Neutrophil (primary cell): ENCODE data around the gene DMAC2.

Experiments used
- H3K27ac ChIP-seq: fragments of 200-600 bp; sonication (generic); 2 replicates; pipeline ENCODE4 v1.5.1; 2016; ENCODE audit warnings: mild to moderate bottlenecking, moderate library complexity
- H3K27me3 ChIP-seq: fragments of 200-600 bp; sonication (generic); 2 replicates; pipeline ENCODE4 v1.6.0; 2016; ENCODE audit warnings: mild to moderate bottlenecking
- H3K36me3 ChIP-seq: fragments of 200-600 bp; sonication (generic); 2 replicates; pipeline ENCODE4 v1.5.1; 2017
- H3K4me1 ChIP-seq, 2 experiments: fragments of 200-600 bp in 1 of 2; sonication (generic) in 1 of 2; 1 replicate in 1 of 2; 2 replicates in 1 of 2; pipeline versions ENCODE4 v1.5.1 to v1.6.1; 2013 to 2016; ENCODE audit warnings: low read depth in 1 of 2, low read length in 1 of 2, mild to moderate bottlenecking in 1 of 2, moderate library complexity in 1 of 2; ENCODE audit not compliant: control insufficient read depth in 1 of 2, insufficient read depth in 1 of 2
- H3K4me3 ChIP-seq, 2 experiments: fragments of 200-600 bp in 1 of 2; sonication (generic) in 1 of 2; 1 replicate in 1 of 2; 2 replicates in 1 of 2; pipeline ENCODE4 v1.5.1; 2013 to 2016; ENCODE audit warnings: low read depth in 1 of 2, low read length in 1 of 2, mild to moderate bottlenecking in 1 of 2, moderate library complexity in 1 of 2
- H3K9me3 ChIP-seq: fragments of 200-600 bp; sonication (generic); 2 replicates; pipeline ENCODE4 v1.5.1; 2016
- CTCF ChIP-seq: fragments of 200-600 bp; sonication (generic); IDR thresholded peaks from 2 replicates; pipeline ENCODE4 v1.5.1; 2016; ENCODE audit warnings: antibody characterized with exemption

The DMAC2 gene

GRCh38 chr19:41416194-41416674, 23.5 kb downstream of the DMAC2 start:
- Histone ChIP-seq H3K4me1 (peaks cover 97 to 99% of the 10 kb centered on the region in 2 experiments), H3K36me3 (peaks cover 1% of the 10 kb centered on the region), H3K4me3 (peak overlapping the region; percentile 3 to 21), H3K9me3 (no peaks in the 10 kb centered on the region), H3K27ac (peak overlapping the region; percentile 77), H3K27me3 (no peaks in the 10 kb centered on the region)
- TF ChIP-seq CTCF: no peak

- Histone ChIP-seq H3K27ac (peak overlapping the region; percentile 42), H3K27me3 (no peaks in the 10 kb centered on the region), H3K36me3 (no peaks in the 10 kb centered on the region), H3K4me3 (no peak overlapping the region), H3K9me3 (no peaks in the 10 kb centered on the region), H3K4me1 (peaks cover 97 to 99% of the 10 kb centered on the region in 2 experiments)
- TF ChIP-seq CTCF: no peak
Observed at GRCh38 chr19:41415154-41415571, 24.5 kb downstream of the DMAC2 start.

- no peak for TF ChIP-seq CTCF
- no peaks in the 10 kb centered on the region for H3K36me3 ChIP-seq
- H3K27ac ChIP-seq: peak overlapping the region; percentile 64
- no peaks in the 10 kb centered on the region for H3K9me3 ChIP-seq
- H3K4me1 ChIP-seq: peaks cover 97 to 99% of the 10 kb centered on the region in 2 experiments
- H3K4me3 ChIP-seq: peak overlapping the region in 1 of 2 experiments; percentile 18
- no peaks in the 10 kb centered on the region for H3K27me3 ChIP-seq
Observed at GRCh38 chr19:41414461-41414860, 25.3 kb downstream of the DMAC2 start.

- Histone ChIP-seq H3K27ac (peak overlapping the region; percentile 64), H3K4me3 (no peak overlapping the region), H3K9me3 (no peaks in the 10 kb centered on the region), H3K36me3 (no peaks in the 10 kb centered on the region), H3K4me1 (peaks cover 97 to 99% of the 10 kb centered on the region in 2 experiments), H3K27me3 (no peaks in the 10 kb centered on the region)
- no peak for TF ChIP-seq CTCF
Observed at GRCh38 chr19:41413947-41414346, 25.8 kb downstream of the DMAC2 start.

DNA sequence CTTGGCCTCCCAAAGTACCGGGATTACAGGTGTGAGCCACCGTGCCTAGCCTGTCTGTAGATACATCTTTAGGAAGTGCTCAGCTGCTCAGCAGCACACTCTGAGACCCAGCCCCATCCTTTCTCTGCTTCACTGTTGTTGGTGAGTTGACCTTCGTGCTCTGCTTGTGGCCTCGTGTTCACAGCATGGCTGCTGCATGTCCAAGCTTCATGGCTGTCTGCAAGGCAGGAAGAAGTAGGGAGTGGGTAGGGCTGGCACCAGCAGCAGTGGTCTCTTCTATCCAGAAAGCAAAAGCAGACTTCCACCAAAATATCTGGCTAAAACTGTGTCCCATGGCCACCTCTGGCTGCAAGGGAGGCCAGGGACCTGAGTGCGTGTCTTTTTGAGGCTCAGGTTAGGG, 26.8 kb downstream of the DMAC2 start:
- Histone ChIP-seq H3K4me3 (no peak overlapping the region), H3K36me3 (no peaks in the 10 kb centered on the region), H3K9me3 (no peaks in the 10 kb centered on the region), H3K27me3 (no peaks in the 10 kb centered on the region), H3K27ac (peak overlapping the region; percentile 64), H3K4me1 (peaks cover 97 to 99% of the 10 kb centered on the region in 2 experiments)
- TF ChIP-seq CTCF: no peak

DNA sequence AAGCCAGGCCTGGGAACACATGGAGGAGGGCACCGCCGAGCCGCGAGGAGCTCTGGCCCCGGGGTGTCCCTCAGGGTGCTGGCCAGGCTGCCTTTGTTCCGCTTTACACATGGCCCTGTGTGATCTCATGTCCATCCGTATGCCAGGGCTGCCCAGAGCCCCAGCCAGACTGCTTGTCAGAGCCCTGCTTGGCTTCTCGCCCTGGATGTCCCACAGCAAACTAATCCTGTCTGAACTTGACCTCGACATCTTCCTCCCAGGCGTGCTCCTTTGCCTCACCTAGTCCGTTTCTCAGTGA, 27.8 kb downstream of the DMAC2 start:
- H3K27ac ChIP-seq: peak overlapping the region; percentile 94
- no peaks in the 10 kb centered on the region for H3K36me3 ChIP-seq
- no peak for TF ChIP-seq CTCF
- no peaks in the 10 kb centered on the region for H3K27me3 ChIP-seq
- no peaks in the 10 kb centered on the region for H3K9me3 ChIP-seq
- no peak overlapping the region for H3K4me3 ChIP-seq
- peaks cover 97 to 99% of the 10 kb centered on the region in 2 experiments for H3K4me1 ChIP-seq
